WTC11 (cell line): ENCODE data around the gene ZNF879. TPM values are rescaled to one million over a fixed set of nuclear protein-coding genes. Genes with fewer than 3 reads are reported as not detected.

Source experiments
- CDX4 ChIP-seq: fragments of 250-450 bp; sonication (Bioruptor Pico); IDR thresholded peaks from 2 replicates; pipeline ENCODE4 v1.9.0; 2021; ENCODE audit warnings: moderate library complexity, mild to moderate bottlenecking, inconsistent platforms, borderline replicate concordance
- E2F5 ChIP-seq: sonication (generic); formaldehyde crosslinking; IDR thresholded peaks from 2 replicates; pipeline ENCODE4 v1.8.1; 2022; ENCODE audit warnings: mild to moderate bottlenecking, moderate library complexity, missing genetic modification reagents
- ETV6 ChIP-seq: sonication (generic); formaldehyde crosslinking; IDR thresholded peaks from 2 replicates; pipeline ENCODE4 v1.8.1; 2022; ENCODE audit warnings: mild to moderate bottlenecking, missing genetic modification reagents
- FOXK1 ChIP-seq: sonication (generic); formaldehyde crosslinking; IDR thresholded peaks from 2 replicates; pipeline ENCODE4 v1.8.0; 2022; ENCODE audit warnings: mild to moderate bottlenecking, moderate library complexity, missing genetic modification reagents
- FOXP1 ChIP-seq: sonication (generic); formaldehyde crosslinking; IDR thresholded peaks from 2 replicates; pipeline ENCODE4 v1.8.0; 2022; ENCODE audit warnings: missing genetic modification reagents, mild to moderate bottlenecking, moderate library complexity, borderline replicate concordance
- GRHL2 ChIP-seq: fragments of 250-450 bp; sonication (Bioruptor Pico); IDR thresholded peaks from 2 replicates; pipeline ENCODE4 v1.8.0; 2022; ENCODE audit warnings: mild to moderate bottlenecking, moderate library complexity; ENCODE audit not compliant: insufficient replicate concordance, severe bottlenecking
- MYBL2 ChIP-seq: sonication (generic); formaldehyde crosslinking; IDR thresholded peaks from 2 replicates; pipeline ENCODE4 v1.8.1; 2023; ENCODE audit warnings: mild to moderate bottlenecking, moderate library complexity, missing genetic modification reagents
- NFYB ChIP-seq: sonication (generic); formaldehyde crosslinking; conservative IDR thresholded peaks from 2 replicates; pipeline ENCODE4 v1.8.0; 2022; ENCODE audit warnings: low read depth, missing genetic modification reagents
- STAT6 ChIP-seq: sonication (generic); formaldehyde crosslinking; conservative IDR thresholded peaks from 2 replicates; pipeline ENCODE4 v1.8.1; 2023; ENCODE audit warnings: mild to moderate bottlenecking, low read depth, missing genetic modification reagents, moderate library complexity
- TEAD1 ChIP-seq: sonication (generic); formaldehyde crosslinking; IDR thresholded peaks from 2 replicates; pipeline ENCODE4 v1.8.0; 2022; ENCODE audit warnings: mild to moderate bottlenecking, missing genetic modification reagents
- TP53 ChIP-seq: sonication (generic); formaldehyde crosslinking; IDR thresholded peaks from 2 replicates; pipeline ENCODE4 v1.8.1; 2023; ENCODE audit warnings: mild to moderate bottlenecking, missing genetic modification reagents
- USF1 ChIP-seq: sonication (generic); formaldehyde crosslinking; IDR thresholded peaks from 2 replicates; pipeline ENCODE4 v1.8.0; 2022; ENCODE audit warnings: mild to moderate bottlenecking, missing genetic modification reagents
- ZBTB21 ChIP-seq: sonication (generic); formaldehyde crosslinking; IDR thresholded peaks from 2 replicates; pipeline ENCODE4 v1.8.1; 2023; ENCODE audit warnings: mild to moderate bottlenecking, missing genetic modification reagents, borderline replicate concordance
- total RNA-seq: library from RNA; stranded (reverse); gene quantifications from 3 replicates; pipeline ENCODE4 v1.2.3, GENCODE V29; 2021
- TF ChIP-seq, protein P1 (sequence below): sonication (generic); formaldehyde crosslinking; IDR thresholded peaks from 2 replicates; pipeline ENCODE4 v1.8.1; 2022; ENCODE audit warnings: low read depth, missing genetic modification reagents, borderline replicate concordance
- TF ChIP-seq, protein P2 (sequence below): fragments of 250-450 bp; sonication (Bioruptor Pico); IDR thresholded peaks from 2 replicates; pipeline ENCODE4 v1.9.0; 2021; ENCODE audit warnings: mild to moderate bottlenecking
- TF ChIP-seq, protein P3 (sequence below): sonication (generic); formaldehyde crosslinking; IDR thresholded peaks from 2 replicates; pipeline ENCODE4 v1.8.1; 2022; ENCODE audit warnings: missing genetic modification reagents, borderline replicate concordance
- TF ChIP-seq, protein P4 (sequence below): fragments of 200-600 bp; IDR thresholded peaks from 2 replicates; pipeline ENCODE4 v1.8.0; 2022; ENCODE audit warnings: antibody characterized with exemption
- TF ChIP-seq, protein P5 (sequence below): sonication (generic); formaldehyde crosslinking; IDR thresholded peaks from 2 replicates; pipeline ENCODE4 v1.8.1; 2023; ENCODE audit warnings: mild to moderate bottlenecking, missing genetic modification reagents, moderate library complexity
- TF ChIP-seq, protein P6 (sequence below): sonication (generic); formaldehyde crosslinking; IDR thresholded peaks from 2 replicates; pipeline ENCODE4 v1.8.1; 2023; ENCODE audit warnings: mild to moderate bottlenecking, moderate library complexity, missing genetic modification reagents
- TF ChIP-seq, protein P7 (sequence below): sonication (generic); formaldehyde crosslinking; IDR thresholded peaks from 2 replicates; pipeline ENCODE4 v1.8.1; 2023; ENCODE audit warnings: mild to moderate bottlenecking, missing genetic modification reagents, moderate library complexity
- TF ChIP-seq, protein P8 (sequence below): fragments of 250-450 bp; sonication (Bioruptor Pico); IDR thresholded peaks from 2 replicates; pipeline ENCODE4 v2.1.2; 2022; ENCODE audit warnings: mild to moderate bottlenecking, moderate library complexity

ZNF879 gene
- total RNA-seq, 1 experiment from 2014 or later, result 5.2 TPM

GRCh38 chr5:178994580-178995340 is 28.8 kb upstream of the ZNF879 start, which contains the start of gene GRM6 (continued):
- TF ChIP-seq STAT6 (no peak), MYBL2 (no peak; the same call in 1 of the 2 replicates), ETV6 (CRISPR knock-in tag) (0 out of 2 replicates have a peak, but pooled peaks have one; percentile 61), FOXP1 (CRISPR knock-in tag) (peak; percentile 99), E2F5 (CRISPR knock-in tag) (no peak), GRHL2 (CRISPR knock-in tag) (no peak), NFYB (CRISPR knock-in tag) (peak; percentile 47), TEAD1 (CRISPR knock-in tag) (no peak; the same call in 1 of the 2 replicates), TP53 (CRISPR knock-in tag) (peak; percentile 95), ZBTB21 (CRISPR knock-in tag) (0 out of 2 replicates have a peak, but pooled peaks have one; percentile 55), USF1 (CRISPR knock-in tag) (no peak), CDX4 (CRISPR knock-in tag) (no peak), FOXK1 (CRISPR knock-in tag) (peak; percentile 80)
- TF ChIP-seq, protein P1, sequence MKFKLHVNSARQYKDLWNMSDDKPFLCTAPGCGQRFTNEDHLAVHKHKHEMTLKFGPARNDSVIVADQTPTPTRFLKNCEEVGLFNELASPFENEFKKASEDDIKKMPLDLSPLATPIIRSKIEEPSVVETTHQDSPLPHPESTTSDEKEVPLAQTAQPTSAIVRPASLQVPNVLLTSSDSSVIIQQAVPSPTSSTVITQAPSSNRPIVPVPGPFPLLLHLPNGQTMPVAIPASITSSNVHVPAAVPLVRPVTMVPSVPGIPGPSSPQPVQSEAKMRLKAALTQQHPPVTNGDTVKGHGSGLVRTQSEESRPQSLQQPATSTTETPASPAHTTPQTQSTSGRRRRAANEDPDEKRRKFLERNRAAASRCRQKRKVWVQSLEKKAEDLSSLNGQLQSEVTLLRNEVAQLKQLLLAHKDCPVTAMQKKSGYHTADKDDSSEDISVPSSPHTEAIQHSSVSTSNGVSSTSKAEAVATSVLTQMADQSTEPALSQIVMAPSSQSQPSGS (CRISPR knock-in tag), result no peak
- TF ChIP-seq, protein P2, sequence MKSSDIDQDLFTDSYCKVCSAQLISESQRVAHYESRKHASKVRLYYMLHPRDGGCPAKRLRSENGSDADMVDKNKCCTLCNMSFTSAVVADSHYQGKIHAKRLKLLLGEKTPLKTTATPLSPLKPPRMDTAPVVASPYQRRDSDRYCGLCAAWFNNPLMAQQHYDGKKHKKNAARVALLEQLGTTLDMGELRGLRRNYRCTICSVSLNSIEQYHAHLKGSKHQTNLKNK (CRISPR knock-in tag), result no peak
- TF ChIP-seq, protein P3, sequence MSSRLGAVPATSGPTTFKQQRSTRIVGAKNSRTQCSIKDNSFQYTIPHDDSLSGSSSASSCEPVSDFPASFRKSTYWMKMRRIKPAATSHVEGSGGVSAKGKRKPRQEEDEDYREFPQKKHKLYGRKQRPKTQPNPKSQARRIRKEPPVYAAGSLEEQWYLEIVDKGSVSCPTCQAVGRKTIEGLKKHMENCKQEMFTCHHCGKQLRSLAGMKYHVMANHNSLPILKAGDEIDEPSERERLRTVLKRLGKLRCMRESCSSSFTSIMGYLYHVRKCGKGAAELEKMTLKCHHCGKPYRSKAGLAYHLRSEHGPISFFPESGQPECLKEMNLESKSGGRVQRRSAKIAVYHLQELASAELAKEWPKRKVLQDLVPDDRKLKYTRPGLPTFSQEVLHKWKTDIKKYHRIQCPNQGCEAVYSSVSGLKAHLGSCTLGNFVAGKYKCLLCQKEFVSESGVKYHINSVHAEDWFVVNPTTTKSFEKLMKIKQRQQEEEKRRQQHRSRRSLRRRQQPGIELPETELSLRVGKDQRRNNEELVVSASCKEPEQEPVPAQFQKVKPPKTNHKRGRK (CRISPR knock-in tag), result no peak
- TF ChIP-seq, protein P4, sequence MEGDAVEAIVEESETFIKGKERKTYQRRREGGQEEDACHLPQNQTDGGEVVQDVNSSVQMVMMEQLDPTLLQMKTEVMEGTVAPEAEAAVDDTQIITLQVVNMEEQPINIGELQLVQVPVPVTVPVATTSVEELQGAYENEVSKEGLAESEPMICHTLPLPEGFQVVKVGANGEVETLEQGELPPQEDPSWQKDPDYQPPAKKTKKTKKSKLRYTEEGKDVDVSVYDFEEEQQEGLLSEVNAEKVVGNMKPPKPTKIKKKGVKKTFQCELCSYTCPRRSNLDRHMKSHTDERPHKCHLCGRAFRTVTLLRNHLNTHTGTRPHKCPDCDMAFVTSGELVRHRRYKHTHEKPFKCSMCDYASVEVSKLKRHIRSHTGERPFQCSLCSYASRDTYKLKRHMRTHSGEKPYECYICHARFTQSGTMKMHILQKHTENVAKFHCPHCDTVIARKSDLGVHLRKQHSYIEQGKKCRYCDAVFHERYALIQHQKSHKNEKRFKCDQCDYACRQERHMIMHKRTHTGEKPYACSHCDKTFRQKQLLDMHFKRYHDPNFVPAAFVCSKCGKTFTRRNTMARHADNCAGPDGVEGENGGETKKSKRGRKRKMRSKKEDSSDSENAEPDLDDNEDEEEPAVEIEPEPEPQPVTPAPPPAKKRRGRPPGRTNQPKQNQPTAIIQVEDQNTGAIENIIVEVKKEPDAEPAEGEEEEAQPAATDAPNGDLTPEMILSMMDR, result no peak
- TF ChIP-seq, protein P5, sequence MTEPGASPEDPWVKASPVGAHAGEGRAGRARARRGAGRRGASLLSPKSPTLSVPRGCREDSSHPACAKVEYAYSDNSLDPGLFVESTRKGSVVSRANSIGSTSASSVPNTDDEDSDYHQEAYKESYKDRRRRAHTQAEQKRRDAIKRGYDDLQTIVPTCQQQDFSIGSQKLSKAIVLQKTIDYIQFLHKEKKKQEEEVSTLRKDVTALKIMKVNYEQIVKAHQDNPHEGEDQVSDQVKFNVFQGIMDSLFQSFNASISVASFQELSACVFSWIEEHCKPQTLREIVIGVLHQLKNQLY (CRISPR knock-in tag), result no peak
- TF ChIP-seq, protein P6, sequence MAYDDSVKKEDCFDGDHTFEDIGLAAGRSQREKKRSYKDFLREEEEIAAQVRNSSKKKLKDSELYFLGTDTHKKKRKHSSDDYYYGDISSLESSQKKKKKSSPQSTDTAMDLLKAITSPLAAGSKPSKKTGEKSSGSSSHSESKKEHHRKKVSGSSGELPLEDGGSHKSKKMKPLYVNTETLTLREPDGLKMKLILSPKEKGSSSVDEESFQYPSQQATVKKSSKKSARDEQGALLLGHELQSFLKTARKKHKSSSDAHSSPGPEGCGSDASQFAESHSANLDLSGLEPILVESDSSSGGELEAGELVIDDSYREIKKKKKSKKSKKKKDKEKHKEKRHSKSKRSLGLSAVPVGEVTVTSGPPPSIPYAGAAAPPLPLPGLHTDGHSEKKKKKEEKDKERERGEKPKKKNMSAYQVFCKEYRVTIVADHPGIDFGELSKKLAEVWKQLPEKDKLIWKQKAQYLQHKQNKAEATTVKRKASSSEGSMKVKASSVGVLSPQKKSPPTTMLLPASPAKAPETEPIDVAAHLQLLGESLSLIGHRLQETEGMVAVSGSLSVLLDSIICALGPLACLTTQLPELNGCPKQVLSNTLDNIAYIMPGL (CRISPR knock-in tag), result no peak
- TF ChIP-seq, protein P7, sequence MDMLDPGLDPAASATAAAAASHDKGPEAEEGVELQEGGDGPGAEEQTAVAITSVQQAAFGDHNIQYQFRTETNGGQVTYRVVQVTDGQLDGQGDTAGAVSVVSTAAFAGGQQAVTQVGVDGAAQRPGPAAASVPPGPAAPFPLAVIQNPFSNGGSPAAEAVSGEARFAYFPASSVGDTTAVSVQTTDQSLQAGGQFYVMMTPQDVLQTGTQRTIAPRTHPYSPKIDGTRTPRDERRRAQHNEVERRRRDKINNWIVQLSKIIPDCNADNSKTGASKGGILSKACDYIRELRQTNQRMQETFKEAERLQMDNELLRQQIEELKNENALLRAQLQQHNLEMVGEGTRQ, result no peak
- TF ChIP-seq, protein P8, sequence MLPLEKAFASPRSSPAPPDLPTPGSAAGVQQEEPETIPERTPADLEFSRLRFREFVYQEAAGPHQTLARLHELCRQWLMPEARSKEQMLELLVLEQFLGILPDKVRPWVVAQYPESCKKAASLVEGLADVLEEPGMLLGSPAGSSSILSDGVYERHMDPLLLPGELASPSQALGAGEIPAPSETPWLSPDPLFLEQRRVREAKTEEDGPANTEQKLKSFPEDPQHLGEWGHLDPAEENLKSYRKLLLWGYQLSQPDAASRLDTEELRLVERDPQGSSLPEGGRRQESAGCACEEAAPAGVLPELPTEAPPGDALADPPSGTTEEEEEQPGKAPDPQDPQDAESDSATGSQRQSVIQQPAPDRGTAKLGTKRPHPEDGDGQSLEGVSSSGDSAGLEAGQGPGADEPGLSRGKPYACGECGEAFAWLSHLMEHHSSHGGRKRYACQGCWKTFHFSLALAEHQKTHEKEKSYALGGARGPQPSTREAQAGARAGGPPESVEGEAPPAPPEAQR (CRISPR knock-in tag), result no peak
